ENCODE results near the gene C4orf46.

C4orf46 gene

GRCh38 chr4:158652920-158653319 lies 18.8 kb downstream of the C4orf46 start:
- DNase-seq (ENCODE audit: low read depth in 2 of 2): no peak

- no peak for DNase-seq (ENCODE audit: low read depth in 2 of 2)
These were observed 22.5 kb downstream of the C4orf46 start for GRCh38 chr4:158649111-158649680.

- no peak for DNase-seq (ENCODE audit: low read depth in 2 of 2)
These were observed 26.9 kb downstream of the C4orf46 start for GRCh38 chr4:158644760-158645159.

GRCh38 chr4:158644356-158644755 lies 27.3 kb downstream of the C4orf46 start:
- DNase-seq (ENCODE audit: low read depth in 2 of 2): no peak

- no peak for DNase-seq (ENCODE audit: low read depth in 2 of 2)
These were observed 35.1 kb downstream of the C4orf46 start for GRCh38 chr4:158636619-158637018.

- DNase-seq (ENCODE audit: low read depth in 2 of 2): no peak
These were observed 40.8 kb downstream of the C4orf46 start for GRCh38 chr4:158630893-158631292.

GRCh38 chr4:158625544-158625943 lies 46.1 kb downstream of the C4orf46 start:
- no peak for DNase-seq (ENCODE audit: low read depth in 2 of 2)

GRCh38 chr4:158624889-158625478 lies 46.7 kb downstream of the C4orf46 start:
- DNase-seq (ENCODE audit: low read depth in 2 of 2): no peak

GRCh38 chr4:158622251-158622650 lies 49.4 kb downstream of the C4orf46 start:
- no peak for DNase-seq (ENCODE audit: low read depth in 2 of 2)

GRCh38 chr4:158621729-158622128 lies 50.0 kb downstream of the C4orf46 start:
- no peak for DNase-seq (ENCODE audit: low read depth in 2 of 2)

- no peak for DNase-seq (ENCODE audit: low read depth in 2 of 2)
These were observed 53.7 kb downstream of the C4orf46 start for GRCh38 chr4:158617956-158618355.
